HCT116 (cell line): ENCODE measurements around the gene GNAI2.

Source experiments
- EZH2 ChIP-seq: fragments of 200-600 bp; sonication (generic); IDR thresholded peaks from 2 replicates; pipeline ENCODE4 v1.6.1; 2017; ENCODE audit warnings: antibody characterized with exemption, mixed run types
- POLR2A ChIP-seq: IDR thresholded peaks from 2 replicates; pipeline ENCODE4 v1.7.0; 2011; ENCODE audit warnings: borderline replicate concordance; ENCODE audit not compliant: insufficient read depth, insufficient read length; ENCODE audit errors: extremely low read depth

DNA sequence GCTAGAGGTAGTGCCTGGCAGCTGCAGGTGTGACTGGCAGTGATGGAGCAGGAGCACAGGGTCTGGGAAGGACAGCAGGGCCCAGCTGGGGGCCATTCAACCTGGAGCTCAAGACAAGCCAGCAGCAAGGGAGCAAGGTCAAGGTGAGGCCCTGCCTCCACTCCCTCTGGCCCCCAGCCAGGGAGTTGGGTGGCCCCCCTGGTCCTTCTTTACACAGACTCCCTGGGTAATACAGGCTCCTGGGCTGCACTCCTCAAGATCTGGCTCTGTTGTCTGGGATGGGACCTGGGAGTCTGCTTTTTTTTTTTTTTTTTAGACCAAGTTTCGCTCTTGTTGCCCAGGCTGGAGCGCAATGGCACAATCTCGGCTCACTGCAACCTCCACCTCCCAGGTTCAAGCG is 14.5 kb downstream of the GNAI2 start:
- TF ChIP-seq EZH2 (no peak), POLR2A (no peak)
